Activated T-cell treated with anti-CD3 and anti-CD28 coated beads, Interleukin-2, amount 50 U/mL, for 1 hour (primary cell): ENCODE results near the gene ZNF511.
A peak's percentile ranks its signal among the peaks of the same experiment; 100 is the strongest.
"Not testable (repeated sequence)": the region's sequence is repeated elsewhere in the genome, so short reads cannot be mapped to it uniquely, and the experiment has no call there.

Experiments
- DNase-seq: peaks from one replicate; pipeline ENCODE4 v3.0.0-alpha.2; 2020

The ZNF511 gene, protein sequence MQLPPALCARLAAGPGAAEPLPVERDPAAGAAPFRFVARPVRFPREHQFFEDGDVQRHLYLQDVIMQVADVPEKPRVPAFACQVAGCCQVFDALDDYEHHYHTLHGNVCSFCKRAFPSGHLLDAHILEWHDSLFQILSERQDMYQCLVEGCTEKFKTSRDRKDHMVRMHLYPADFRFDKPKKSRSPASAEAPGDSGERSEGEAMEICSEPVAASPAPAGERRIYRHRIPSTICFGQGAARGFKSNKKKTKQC

GRCh38 chr10:133308421-133309099 lies at the start of gene ZNF511, which contains the start of gene TUBGCP2:
Gene ZNF511, plus strand, starts transcription at chr10:133308914. Its CDS starts 30 bp downstream, at chr10:133308944.
Gene TUBGCP2, minus strand, starts transcription at chr10:133308872. Its CDS starts 5,931 bp downstream, at chr10:133302941.
- peak; percentile 96 for DNase-seq

- no peak for DNase-seq
Measured at GRCh38 chr10:133259602-133259989, 49.1 kb upstream of the ZNF511 start.

GRCh38 chr10:133260895-133261725 lies 47.6 kb upstream of the ZNF511 start:
- peak; percentile 77 for DNase-seq

GRCh38 chr10:133261726-133262325 lies 46.9 kb upstream of the ZNF511 start:
- DNase-seq = peak; percentile 88

- DNase-seq = no peak
Measured at GRCh38 chr10:133262696-133263095, 46.0 kb upstream of the ZNF511 start.

- DNase-seq = no peak
Measured at GRCh38 chr10:133263674-133264073, 45.0 kb upstream of the ZNF511 start.

DNA sequence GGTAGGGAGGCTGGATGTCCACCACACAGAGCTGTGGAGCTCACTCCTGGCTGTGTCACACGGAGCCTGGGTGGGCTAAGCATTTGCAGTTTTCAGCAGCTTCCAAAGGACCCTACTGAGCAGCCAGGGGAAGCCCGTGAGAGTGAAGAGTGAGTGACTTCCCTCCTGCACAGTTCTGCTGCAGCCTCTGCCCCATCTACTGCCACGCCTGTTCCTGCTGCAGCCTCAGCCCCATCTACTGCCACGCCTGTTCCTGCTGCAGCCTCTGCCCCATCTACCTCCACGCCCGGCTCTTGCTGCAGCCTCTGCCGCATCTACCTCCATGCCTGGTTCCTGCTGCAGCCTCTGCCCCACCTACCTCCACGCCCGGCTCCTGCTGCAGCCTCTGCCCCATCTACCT lies 44.3 kb upstream of the ZNF511 start:
- peak; percentile 54 for DNase-seq

- DNase-seq = not testable (repeated sequence)
Measured at GRCh38 chr10:133265052-133265451, 43.7 kb upstream of the ZNF511 start.

DNA sequence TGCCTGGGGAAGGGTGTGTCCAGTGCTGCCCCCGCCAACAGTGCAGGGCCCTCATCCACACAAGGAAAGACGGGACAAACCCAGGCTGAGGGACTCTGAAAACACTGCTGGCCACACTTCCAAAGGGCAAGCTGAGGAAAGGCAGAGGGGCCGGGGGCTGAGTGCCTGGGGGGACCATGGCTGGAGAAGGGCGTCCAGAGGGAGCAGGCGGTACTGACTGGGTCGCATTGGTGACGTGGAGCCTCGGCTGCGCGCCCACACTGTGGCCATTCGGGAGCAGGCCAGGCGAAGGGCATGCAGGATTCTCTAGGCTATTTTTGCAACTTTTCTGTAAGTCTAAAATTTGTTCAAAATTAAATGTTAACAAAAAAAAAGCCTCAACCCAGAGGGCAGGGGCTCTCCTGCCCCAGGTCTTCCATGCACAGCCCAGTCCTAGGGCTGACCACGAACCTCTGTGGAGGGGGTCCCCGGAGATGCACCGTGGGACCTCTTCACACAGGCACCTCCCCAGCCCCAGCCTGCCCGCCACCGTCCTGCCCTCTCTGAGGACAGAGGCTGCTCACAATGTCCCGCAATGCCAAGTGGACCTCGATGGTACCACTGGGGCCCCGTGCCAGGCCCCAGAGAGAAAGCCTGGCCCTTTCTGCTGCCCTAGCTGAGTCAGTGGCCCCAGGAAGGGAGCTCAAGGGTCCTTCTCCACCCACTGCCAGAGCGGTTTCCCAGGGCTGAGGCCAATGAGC lies 42.5 kb upstream of the ZNF511 start:
- no peak for DNase-seq

DNA sequence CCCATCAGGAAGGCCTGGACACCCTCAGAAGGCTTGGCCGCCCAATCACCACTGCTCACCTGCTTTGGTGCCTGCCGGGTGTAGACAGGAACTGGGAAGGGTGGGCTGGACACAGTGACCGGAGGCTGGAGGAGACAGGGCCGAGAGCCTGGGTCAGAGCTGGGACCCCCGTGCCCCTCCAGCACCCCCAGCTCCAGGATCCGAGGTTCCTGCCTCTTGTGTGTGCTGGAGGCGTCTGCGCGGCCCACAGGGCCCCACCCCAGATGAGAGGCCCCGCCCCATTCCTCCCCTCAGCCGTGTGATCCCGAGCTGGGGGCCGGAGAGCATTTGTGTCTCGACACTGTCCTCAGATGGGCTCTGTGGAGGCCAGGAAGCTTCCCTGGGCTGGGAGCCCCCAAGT lies 41.4 kb upstream of the ZNF511 start:
- DNase-seq = no peak

- DNase-seq = no peak
Measured at GRCh38 chr10:133267829-133268228, 40.9 kb upstream of the ZNF511 start.

DNA sequence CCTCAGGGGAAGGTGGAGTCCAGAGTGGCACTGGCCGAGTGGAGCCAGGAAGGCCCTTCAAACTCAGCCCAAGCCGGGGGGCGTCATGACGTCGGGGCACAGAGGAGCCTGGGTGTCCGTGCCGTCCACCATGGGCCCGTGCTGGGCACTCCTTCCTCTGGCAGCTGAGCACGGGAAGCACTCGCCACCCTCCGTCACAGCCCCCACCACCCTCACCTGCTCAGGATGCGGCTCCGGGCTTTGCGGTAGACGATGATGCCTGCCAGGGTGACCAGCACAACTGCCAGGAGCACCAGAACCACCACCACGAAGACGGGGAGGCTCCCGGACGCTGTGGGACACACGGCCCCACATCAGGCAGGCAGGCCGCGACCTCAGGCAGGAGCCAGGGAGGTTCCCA lies 40.2 kb upstream of the ZNF511 start:
- no peak for DNase-seq

DNA sequence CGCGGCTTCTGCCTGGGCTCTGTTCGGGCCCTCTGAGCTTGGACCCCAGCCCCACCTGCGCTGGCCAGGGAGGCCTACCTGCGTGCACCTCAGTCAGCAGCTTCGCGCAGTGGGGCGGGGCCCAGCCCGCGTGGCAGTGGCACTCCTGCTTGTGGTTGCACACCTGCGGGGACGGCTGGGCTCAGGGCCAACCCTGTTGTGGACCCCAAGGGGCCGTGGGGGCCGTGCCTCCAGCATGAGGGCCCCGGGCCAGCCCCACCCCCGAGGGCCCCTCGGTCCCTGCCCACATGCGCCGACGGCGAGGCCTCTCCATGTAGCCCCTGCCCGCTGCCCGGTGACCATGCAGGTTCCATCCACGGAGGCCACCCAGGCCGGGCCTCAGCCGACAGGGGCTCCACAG lies 39.3 kb upstream of the ZNF511 start:
- no peak for DNase-seq

DNA sequence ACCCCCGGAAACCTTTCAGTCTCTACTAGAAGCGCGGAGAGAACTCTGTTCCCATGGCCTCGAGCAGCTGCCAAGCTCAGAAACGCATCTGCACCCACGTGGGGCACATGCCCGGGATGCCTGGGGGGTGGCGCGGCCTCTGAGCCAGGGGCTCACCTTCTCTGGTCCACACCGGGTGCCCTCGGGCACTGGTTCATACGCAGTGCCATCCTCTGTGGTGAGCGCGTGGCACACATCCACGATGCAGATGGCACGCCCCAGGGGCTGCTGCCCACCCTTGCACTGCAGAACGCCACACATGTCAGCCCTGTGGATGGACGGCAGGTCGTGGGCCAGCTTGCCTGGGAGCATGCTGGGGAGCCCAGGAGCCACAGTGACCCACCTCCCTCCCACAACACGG lies 38.5 kb upstream of the ZNF511 start:
- no peak for DNase-seq

DNA sequence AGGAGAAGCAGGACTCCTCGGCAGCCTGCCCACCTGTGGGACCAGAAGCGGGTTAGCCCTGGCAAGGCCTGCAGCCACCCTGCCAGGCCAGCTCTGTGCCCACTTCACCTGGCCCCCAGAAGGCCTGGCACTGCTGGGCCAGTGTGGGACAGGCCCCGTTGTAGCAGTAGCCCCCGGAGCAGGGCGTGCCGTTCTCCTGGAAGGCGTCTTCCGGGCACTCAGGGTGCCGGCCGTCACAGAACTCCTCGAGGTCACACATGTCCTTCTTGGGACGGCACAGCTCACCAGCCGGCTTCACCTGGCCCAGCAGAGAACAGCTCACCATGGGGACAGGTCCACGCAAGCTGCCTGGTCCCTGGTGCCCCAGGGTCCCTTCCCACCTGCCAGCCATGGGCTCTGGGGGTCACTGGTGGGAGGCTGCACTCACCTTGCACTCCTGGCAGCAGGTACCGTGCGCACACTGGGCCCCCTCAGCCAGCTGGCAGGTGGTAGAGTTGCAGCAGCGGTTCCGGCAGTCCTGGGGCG lies 37.9 kb upstream of the ZNF511 start:
- DNase-seq = no peak

- no peak for DNase-seq
Measured at GRCh38 chr10:133271521-133272300, 37.0 kb upstream of the ZNF511 start.

- no peak for DNase-seq
Measured at GRCh38 chr10:133272301-133272963, 36.3 kb upstream of the ZNF511 start.

DNA sequence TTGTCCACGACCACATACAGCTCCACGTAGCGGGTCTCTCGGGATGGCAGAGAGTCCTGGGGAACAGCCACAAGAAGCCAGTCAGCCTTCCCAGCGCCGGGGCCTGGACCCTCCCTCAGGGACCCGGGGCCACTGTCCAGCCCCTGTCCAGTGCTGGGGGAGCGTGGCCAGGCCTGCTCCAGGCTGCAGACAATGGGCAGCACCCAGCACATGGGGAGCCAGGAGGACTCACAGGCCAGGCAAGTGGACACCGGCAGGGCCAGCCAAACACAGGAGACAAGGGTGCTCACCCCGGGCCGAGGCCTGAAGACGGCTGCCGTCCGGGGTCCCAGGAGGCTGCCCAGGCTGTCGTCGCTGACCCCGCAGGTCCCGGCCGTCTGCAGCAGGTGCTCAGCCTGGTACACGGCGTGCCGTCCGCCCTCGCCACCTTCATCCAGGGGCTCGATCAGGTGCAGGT lies 35.7 kb upstream of the ZNF511 start:
- DNase-seq = no peak

GRCh38 chr10:133273534-133274143 lies 35.1 kb upstream of the ZNF511 start:
- no peak for DNase-seq
